GM10266 (cell line): Measurements from ENCODE around the gene CEACAM1.
"Not testable (repeated sequence)": the region's sequence is repeated elsewhere in the genome, so short reads cannot be mapped to it uniquely, and the experiment has no call there.

Source experiments
- DNase-seq: peaks from one replicate; pipeline ENCODE4 v3.0.0; 2012; ENCODE audit errors: extremely low spot score
- CTCF ChIP-seq: IDR thresholded peaks from 2 replicates; pipeline ENCODE4 v1.5.1; 2012; ENCODE audit warnings: mild to moderate bottlenecking, low read depth; ENCODE audit not compliant: control insufficient read depth, insufficient read depth; ENCODE audit errors: missing control alignments

CEACAM1 gene

GRCh38 chr19:42555317-42555716 is 27.0 kb upstream of the CEACAM1 start:
- no peak for TF ChIP-seq CTCF

GRCh38 chr19:42554046-42554575 is 25.8 kb upstream of the CEACAM1 start:
- DNase-seq = no peak
- TF ChIP-seq CTCF = no peak

More at GRCh38 chr19:42555317-42555716, 27.0 kb upstream of the CEACAM1 start:
- no peak for DNase-seq

- DNase-seq = no peak
- TF ChIP-seq CTCF = no peak
Observed at GRCh38 chr19:42553292-42554045, 25.2 kb upstream of the CEACAM1 start.

- no peak for TF ChIP-seq CTCF
- no peak for DNase-seq
Observed at GRCh38 chr19:42552086-42553065, 24.1 kb upstream of the CEACAM1 start.

GRCh38 chr19:42550521-42550920 is 22.2 kb upstream of the CEACAM1 start:
- DNase-seq = not testable (repeated sequence)

- DNase-seq = not testable (repeated sequence)
Observed at GRCh38 chr19:42549067-42549466, 20.8 kb upstream of the CEACAM1 start.

GRCh38 chr19:42548552-42548951 is 20.3 kb upstream of the CEACAM1 start:
- DNase-seq = no peak
- no peak for TF ChIP-seq CTCF

GRCh38 chr19:42547929-42548328 is 19.6 kb upstream of the CEACAM1 start:
- TF ChIP-seq CTCF = no peak
- DNase-seq = no peak
